HG02973 (cell line): ENCODE measurements around the gene CDCA7.
"Not testable (repeated sequence)": the region's sequence is repeated elsewhere in the genome, so short reads cannot be mapped to it uniquely, and the experiment has no call there.

Experiments
- ATAC-seq: cut with Tn5 transposase; IDR thresholded peaks from one replicate; pipeline ENCODE4 v1.9.1; 2021; ENCODE audit warnings: moderate library complexity; ENCODE audit not compliant: unreplicated experiment

The CDCA7 gene

GRCh38 chr2:173357346-173357745 is 2.7 kb downstream of the CDCA7 start:
- no peak for ATAC-seq

GRCh38 chr2:173358616-173359015 is 3.9 kb downstream of the CDCA7 start:
- no peak for ATAC-seq

DNA sequence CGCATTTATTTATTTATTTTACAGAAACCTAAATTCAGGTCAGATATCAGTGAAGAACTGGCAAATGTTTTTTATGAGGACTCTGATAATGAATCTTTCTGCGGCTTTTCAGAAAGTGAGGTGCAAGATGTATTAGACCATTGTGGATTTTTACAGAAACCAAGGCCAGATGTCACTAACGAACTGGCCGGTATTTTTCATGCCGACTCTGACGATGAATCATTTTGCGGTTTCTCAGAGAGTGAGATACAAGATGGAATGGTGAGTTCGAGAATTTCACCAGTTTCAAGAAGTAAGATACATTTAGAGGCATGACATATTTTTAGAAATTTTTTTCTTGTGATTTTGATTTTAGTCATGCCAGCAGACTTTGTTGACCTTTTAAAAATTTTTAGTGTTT is 4.6 kb downstream of the CDCA7 start:
- no peak for ATAC-seq

DNA sequence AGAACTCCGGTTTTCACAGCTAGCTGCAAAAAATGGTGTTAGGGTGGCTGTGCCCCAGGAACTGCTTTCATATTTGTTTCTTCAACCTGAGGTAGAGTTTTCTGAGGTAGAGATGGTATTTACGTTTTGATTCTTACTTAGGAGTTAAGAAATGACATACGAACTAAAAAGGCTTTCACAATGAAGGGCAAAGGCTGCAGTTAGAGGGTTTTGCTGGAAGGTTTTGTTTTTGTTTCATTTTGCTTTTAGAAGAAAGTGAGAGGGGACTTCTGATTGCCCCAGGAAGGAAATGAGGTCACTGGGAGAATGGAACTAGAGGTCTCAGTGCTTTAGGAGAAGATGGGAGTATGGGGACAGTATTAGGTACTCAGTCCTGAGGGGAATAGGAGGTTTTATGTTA is 15.5 kb downstream of the CDCA7 start:
- ATAC-seq, result no peak

DNA sequence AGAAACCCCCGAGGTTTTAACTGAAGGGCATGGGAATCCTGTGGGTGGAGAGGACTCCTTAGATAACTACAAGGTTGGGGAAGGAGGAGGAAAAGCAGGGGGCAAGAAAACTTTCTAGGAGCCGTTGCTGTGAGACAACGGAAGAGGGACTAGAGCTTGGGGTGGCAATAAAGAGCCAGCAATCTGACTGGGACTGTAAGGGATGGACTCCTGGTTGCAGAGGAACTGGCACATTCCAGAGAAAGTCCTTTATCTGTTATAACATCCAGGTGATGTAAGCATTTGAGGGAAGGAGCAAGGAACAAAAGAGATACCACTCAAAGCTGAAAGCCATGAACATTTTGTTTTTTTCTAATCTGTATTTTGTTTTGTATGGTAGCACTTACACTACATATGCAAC is 16.4 kb downstream of the CDCA7 start:
- ATAC-seq, result no peak

- no peak for ATAC-seq
These were observed 18.6 kb downstream of the CDCA7 start for GRCh38 chr2:173373290-173373689.

GRCh38 chr2:173374634-173375033 is 20.0 kb downstream of the CDCA7 start:
- no peak for ATAC-seq

- not testable (repeated sequence) for ATAC-seq
These were observed 30.9 kb downstream of the CDCA7 start for GRCh38 chr2:173385534-173385933.

- ATAC-seq, result no peak
These were observed 31.5 kb downstream of the CDCA7 start for GRCh38 chr2:173386021-173386737.

GRCh38 chr2:173386738-173387065 is 32.0 kb downstream of the CDCA7 start:
- no peak for ATAC-seq

DNA sequence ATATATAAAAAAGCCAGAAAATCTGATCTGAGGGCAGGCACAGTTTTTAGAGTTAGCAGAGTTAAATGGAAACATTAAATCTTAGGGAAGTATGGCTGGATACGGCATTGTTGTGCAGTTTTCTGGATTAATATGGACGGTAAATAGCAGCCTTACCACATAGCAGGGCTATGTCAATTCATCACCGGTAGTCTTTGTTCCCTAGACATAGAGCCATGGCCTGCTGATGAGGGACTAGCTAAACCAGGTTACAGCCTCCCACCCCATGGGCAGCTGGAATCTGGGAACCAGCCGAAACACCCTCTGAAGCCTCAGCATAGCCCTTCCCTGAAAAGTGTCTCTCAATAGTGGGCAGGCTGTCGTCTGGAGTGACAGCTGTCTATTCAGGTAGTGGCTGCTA is 32.4 kb downstream of the CDCA7 start:
- no peak for ATAC-seq

GRCh38 chr2:173387660-173388059 is 33.0 kb downstream of the CDCA7 start:
- no peak for ATAC-seq

- ATAC-seq, result no peak
These were observed 34.1 kb downstream of the CDCA7 start for GRCh38 chr2:173388795-173389194.

GRCh38 chr2:173390036-173390435 is 35.4 kb downstream of the CDCA7 start:
- ATAC-seq, result no peak

- no peak for ATAC-seq
These were observed 38.1 kb downstream of the CDCA7 start for GRCh38 chr2:173392731-173393130.

GRCh38 chr2:173393186-173393585 is 38.5 kb downstream of the CDCA7 start:
- no peak for ATAC-seq

DNA sequence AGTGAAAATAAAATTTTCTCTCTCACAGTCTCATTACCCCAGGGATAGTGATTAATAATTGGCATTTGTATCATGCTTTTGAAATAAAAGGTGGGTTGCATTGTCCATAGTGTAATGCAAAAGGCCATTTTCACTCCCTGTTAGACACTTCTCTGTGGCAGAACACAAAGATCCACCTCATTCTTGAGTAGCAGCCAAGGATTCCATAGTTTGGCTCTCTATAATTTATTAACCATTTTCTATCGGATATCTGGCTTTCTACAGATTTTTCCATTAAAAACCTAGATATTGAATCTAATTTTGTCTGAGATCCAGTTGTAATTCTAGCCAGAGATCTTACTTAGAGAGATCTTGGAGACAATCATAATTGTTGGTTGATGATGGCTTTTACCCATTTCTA is 39.0 kb downstream of the CDCA7 start:
- ATAC-seq, result no peak

DNA sequence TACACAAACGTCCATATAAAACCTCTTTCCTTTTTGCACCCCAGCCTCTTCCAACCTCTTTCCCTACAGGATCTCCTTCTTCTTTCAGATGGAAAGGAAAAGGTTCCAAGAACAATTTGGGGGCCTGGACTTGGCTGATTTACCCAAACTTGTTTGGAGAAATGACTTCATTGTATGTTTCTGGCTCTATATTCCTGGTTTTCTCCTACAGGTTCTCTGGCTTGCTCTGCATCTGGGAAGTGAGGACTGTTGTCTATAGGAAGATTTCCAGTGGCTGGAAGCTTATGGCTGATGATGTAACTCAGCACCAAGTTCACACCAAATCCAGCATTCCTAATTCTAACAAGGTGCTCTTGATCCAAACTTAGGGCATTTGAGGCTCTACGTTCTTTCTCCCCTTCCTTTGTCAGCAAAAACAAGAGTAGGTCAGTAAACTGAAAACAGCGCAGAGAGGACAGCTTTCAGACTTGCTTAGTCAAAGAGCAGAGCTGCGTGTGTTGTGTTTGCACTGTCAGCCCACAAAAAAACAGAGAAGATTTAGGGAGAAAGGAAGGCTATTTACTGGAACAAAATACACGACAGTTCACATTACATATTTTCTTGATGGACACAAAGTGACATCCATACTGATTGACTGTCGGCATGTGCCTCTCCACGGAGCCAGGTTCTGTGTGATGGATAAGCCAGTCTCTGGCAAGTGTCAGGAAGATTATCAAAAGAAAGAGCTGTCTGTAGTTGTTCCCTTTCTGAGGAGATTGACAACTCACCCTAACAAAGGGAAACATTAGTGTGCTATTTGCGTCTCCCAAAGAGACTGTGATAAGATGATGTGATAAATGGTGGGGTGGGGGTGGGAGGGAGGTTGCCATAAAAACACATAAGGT is 39.7 kb downstream of the CDCA7 start:
- ATAC-seq, result no peak

- no peak for ATAC-seq
These were observed 41.1 kb downstream of the CDCA7 start for GRCh38 chr2:173395567-173396351.

- ATAC-seq, result no peak
These were observed 42.9 kb downstream of the CDCA7 start for GRCh38 chr2:173397539-173397938.

DNA sequence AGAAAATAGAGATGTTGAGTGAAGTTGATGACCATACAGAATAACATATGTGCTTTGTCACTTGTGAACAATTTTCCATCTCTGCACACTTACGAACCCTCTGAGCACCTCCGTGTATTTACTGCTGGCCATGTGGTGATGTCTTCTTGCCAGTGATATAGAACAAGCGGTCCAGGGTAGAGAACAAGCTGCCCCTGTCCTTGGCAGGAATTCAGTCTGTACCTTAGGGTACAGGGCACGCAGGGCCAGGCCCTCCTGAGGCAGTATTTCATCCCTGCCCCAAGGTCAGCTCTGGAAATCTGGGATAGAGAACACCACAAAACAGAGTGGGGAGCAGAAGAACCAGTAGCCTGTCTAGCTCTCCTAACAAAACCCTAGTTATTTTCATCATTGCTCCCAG is 44.6 kb downstream of the CDCA7 start:
- ATAC-seq, result no peak

GRCh38 chr2:173400760-173401159 is 46.1 kb downstream of the CDCA7 start:
- no peak for ATAC-seq
